SH-SY5Y (cell line): ENCODE data around the gene PRDM8.

Experiments used
- GATA2 ChIP-seq: IDR thresholded peaks from 2 replicates; pipeline ENCODE4 v1.6.1; 2011; ENCODE audit warnings: mild to moderate bottlenecking, low read depth, low read length
- GATA3 ChIP-seq: IDR thresholded peaks from 2 replicates; pipeline ENCODE4 v1.6.1; 2011; ENCODE audit warnings: low read depth, mild to moderate bottlenecking, low read length, moderate library complexity

GRCh38 chr4:80213117-80213815 lies 16.0 kb downstream of the PRDM8 start:
- no peak for TF ChIP-seq GATA2
- TF ChIP-seq GATA3 = no peak
